HT-29 (cell line): ENCODE measurements around the gene DNAJC18. TPM values are rescaled to one million over a fixed set of nuclear protein-coding genes. Genes with fewer than 3 reads are reported as not detected.
"Not testable (repeated sequence)": the region's sequence is repeated elsewhere in the genome, so short reads cannot be mapped to it uniquely, and the experiment has no call there.

Experiments
- DNase-seq: peaks from one replicate; pipeline ENCODE4 v3.0.0-alpha.2; 2015; ENCODE audit warnings: low spot score
- total RNA-seq: library from RNA; depleted of rRNA; stranded (reverse); fragments of >200 nt; shearing (Covaris generic); gene quantifications from 2 replicates; pipeline ENCODE4 v1.2.3, GENCODE V29; 2014; rRNA removed

DNAJC18 gene
- 0.44 and 0.81 TPM in 2 replicates for total RNA-seq

DNA sequence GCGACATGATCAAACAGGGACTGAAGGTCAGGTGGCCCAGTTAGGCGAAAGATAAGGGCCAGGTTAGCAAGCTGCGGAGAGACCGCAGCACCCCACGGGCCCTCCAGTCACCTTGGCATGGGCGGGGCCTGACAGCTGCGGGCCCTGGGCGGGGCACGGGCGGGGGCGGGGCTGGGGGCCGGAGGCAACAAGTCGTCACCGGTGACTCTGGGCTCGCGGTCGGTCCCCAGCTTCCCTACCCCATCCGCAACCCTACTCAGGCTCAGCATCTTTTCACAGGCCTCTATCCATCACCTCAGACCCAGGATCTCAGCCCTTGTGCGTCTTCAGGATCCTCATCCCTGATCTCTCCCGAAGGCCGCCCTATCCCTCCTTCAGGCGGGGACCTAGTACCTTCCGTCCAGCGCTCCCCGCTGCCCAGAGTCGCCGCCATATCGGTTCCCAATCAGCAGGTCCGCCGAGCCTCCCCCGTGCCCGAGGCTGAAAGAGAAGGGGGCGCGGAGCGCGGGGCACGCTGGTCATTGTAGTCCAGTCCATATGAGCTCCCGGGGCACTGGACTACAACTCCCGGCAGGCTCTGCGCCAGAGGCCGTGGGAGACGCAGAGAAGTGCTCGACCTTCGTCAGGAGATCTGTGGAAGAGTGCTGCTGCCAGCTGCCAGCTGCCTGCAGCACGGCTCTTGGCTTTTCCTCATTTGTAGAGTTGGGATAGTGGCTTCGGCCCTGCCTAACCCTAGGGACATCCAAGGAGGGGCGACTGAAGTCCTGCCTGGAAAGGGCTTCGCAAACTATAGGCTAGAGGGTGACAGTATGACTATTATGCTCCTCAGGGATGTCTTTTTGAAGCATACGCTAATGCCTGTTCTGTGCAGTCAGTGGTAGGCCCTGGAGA lies at the start of gene DNAJC18:
Gene DNAJC18 (minus strand): TSS at position 513 of the 891 bp plus-strand sequence. CDS start 80 bp downstream, at position 433.
- peak; percentile 87 for DNase-seq

GRCh38 chr5:139488260-139488659 lies 48.9 kb upstream of the DNAJC18 start:
- DNase-seq = no peak

DNA sequence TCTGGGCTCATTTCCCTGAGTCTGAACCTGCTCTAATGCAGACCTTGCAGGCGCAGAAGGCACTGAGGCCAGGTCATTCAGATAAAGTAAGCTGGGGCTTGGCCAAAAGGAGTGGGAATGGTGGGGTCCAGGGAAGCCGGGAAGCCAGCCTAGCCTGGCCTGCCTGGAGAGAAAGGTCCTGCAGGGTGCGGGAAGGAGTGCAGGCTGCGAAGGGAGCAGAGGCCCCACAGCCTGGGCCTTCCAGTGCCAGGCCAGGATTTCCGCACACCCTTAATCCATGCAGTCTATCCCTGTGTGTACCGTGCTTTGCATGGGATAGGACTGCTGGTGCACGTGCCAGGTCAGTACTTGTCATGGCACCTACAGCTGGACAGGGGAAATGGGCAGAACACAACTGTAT lies 46.9 kb upstream of the DNAJC18 start:
- DNase-seq = no peak

DNA sequence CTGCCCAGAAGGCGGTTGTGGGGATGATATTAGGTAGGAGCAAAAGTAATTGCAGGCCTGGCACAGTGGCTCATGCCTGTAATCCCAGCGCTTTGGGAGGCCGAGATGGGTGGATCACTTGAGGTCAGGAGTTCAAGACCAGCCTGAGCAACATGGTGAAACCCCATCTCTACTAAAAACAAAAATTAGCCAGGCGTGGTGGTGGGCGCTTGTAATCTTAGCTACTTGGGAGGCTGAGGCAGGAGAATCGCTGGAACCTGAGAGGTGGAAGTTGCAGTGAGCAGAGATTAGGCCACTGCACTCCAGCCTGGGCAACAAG lies 43.5 kb upstream of the DNAJC18 start:
- DNase-seq = not testable (repeated sequence)

GRCh38 chr5:139482050-139482889 lies 42.9 kb upstream of the DNAJC18 start, which contains the start of gene STING1:
Gene STING1 (minus strand): TSS chr5:139482758. CDS start chr5:139481704, 1,054 bp downstream.
- DNase-seq = peak; percentile 99

GRCh38 chr5:139481580-139482049 lies 42.3 kb upstream of the DNAJC18 start:
- DNase-seq = no peak

DNA sequence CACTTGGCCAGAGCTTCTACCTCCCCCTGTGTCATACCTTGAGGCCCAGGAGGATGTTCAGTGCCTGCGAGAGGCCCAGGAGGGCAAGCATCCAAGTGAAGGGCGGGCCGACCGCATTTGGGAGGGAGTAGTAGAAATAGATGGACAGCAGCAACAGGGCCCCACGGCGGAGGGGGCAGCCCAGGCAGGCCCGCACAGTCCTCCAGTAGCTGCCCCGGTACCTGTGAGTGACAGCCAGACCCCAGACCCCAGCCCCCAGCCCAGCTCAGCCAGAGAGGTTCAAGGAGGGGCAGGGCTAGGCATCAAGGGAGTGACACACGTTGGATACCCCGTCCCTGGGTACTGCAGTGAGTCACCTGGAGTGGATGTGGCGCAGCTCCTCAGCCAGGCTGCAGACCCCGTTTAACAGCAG lies 41.8 kb upstream of the DNAJC18 start:
- peak; percentile 43 for DNase-seq

DNA sequence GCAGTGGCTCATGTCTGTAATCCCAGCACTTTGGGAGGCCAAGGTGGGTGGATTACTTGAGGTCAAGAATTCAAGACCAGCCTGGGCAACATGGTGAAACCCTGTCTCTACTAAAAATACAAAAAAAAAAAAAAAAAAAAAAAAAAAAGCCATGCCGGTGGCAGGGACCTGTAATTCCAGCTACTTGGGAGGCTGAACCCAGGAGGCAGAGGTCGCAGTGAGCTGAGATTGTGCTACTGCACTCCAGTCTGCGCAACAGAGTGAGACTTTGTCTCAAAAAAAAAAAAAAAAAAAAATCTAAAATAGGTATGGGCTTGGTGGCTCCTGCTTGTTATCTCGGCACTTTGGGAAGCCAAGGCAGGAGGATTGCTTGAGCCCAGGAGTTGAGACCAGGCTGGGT lies 40.4 kb upstream of the DNAJC18 start:
- DNase-seq = not testable (repeated sequence)

DNA sequence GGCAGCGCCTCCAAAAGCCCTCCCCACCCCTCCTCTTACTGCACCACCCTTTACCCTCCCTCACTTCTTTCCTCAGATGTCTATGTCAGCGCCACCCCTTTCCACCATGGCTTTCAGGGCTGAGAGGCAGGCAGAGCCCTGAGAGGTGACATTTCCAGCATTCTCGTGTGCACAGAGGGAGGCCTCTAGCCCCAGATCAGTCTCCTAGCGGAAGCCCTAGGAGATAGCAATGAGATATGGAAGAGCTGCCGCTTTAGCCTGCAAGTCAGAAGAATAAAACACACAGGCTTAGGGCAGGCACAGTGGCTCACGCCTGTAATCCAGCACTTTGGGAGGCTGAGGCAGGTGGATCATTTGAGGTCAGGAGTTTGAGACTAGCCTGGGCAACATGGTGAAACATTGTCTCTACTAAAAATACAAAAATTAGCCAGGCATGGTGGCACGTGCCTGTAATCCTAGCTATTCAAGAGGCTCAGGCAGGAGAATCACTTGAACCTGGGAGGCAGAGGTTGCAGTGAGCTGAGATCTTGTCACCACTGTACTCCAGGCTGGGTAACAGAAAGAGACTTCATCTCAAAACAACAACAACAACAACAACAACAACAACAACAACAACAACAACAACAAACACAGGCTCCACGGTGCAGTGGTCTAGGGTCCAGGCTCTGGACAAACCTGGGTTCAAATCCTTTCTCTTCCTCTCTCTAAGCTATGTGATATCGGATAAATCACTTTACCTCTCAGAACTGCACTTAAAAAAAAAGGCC lies 39.5 kb upstream of the DNAJC18 start:
- peak; percentile 30 for DNase-seq

DNA sequence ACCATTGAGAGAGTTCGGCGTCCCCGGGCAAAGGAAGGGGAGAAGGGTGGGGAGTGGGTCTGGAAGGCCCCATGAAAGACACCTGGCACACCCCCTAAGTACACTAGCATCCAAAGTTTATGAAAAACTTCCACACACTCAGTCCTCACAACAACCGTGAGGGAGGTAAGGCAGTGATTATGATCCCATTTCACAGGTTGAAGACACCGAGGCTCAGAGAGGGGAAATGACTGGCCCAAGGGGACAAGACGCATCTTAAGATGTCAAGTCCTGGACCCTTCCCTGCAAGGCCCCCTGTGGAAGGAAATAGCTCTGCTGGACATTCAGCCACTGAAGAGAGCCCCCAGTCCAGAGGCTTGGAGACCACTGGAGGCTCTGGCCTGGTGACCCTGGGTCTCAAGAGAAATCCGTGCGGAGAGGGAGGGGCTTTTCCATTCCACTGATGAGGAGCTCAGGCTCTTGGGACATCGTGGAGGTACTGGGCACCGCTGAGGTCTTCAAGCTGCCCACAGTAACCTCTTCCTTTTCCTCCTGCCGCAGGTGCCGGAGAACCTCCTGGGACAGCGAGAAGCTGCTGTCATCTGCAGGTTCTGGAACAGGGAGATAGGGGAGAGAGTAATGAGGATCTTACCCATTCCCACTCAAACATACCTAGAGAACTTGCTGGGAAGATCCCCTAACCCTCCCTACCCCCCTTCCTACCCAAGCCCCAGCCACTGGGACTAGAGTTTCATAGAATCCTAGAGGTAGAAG lies 36.7 kb upstream of the DNAJC18 start:
- no peak for DNase-seq

DNA sequence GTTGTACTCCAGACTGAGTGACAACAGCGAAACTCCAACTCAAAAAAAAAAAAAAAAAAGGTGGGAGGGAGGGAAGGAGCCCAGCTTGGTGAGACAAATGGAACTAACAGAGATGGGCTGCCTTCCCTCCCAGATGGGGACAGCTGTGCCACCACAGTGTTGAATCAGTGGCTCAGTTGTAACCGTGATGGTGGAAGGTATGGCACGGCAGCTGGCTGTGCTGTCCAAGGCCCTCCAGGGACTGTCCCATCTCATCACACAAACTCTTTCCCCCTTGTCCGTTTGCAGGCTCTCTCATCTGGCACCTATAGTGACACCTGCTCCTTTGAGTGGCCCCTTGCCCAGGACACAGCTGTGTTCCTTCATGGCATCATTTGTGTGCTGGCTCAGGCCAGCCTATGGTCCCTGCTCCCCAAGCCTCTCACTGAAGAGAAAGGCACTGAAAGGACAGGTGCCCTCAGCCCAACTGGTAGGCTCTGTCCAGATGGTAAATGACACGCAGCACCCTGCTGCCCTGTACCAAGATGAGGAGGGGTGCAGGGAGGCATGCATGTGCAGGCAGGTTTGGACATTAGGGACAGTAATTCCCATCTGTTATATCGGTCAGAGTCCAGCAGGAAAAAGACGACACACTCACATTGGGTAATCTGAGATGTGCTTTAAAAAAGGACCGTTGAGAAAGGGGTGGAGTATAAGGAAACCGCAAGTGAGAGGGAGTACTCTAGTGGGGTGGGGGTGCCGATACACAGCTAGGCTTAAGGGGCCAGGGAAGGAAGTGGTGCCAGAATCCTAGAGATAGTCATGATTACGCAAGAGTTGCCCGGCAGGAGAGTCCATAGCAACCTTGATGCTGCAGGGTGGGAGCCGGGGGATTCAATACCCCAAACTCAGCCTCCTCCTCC lies 35.8 kb upstream of the DNAJC18 start:
- DNase-seq = no peak

DNA sequence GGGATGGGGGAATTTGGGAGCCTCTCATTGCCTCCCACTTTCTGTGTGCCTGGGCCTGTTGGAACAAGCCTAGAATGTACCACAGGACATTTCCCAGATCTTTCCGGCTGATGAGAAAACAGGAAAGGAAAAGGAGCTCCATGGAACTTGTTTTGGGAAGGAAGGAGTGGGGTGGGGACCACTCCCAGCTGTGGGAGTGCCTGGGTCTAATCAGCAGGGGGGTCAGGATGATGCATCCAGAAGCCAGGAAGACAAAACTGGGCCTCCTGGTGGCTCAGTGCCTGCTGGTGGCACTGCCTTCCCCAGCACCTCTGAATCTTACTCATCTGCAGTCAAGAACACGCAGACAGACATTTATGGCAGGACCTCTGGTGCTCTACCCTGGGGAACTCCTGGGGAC lies 34.2 kb upstream of the DNAJC18 start:
- no peak for DNase-seq

GRCh38 chr5:139473105-139473504 lies 33.8 kb upstream of the DNAJC18 start:
- DNase-seq = no peak

DNA sequence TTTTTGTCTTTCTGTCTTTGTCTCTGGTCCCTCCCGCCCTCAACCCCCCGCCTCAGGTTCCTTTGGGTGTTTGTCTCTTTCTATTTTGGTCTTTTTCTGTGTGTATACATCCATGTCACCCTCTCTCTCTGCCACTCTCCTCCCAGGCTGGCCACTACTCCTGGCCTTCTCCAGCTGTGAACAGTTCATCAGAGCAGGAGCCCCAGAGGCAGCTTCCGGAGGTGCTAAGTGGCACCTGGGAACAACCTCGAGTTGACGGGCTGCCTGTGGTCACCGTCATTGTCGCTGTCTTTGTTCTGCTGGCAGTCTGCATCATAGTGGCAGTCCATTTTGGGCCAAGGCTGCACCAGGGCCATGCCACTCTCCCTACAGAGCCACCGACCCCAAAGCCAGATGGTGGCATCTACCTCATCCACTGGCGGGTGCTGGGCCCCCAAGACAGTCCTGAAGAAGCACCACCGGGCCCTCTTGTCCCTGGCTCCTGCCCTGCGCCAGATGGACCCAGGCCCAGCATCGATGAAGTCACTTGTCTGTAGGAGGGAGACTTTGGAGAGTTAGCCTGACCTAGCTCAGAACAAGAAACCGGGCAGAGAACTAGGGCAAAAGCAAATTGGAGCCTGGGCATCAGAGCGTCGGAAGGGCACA lies 33.2 kb upstream of the DNAJC18 start:
- DNase-seq = no peak

GRCh38 chr5:139470821-139471300 lies 31.5 kb upstream of the DNAJC18 start, which contains the start of gene SMIM33:
Gene SMIM33 (plus strand): TSS chr5:139471004. CDS start chr5:139471122, 118 bp downstream.
- no peak for DNase-seq

- DNase-seq = no peak
These were observed 29.2 kb upstream of the DNAJC18 start for GRCh38 chr5:139468421-139468931.

DNA sequence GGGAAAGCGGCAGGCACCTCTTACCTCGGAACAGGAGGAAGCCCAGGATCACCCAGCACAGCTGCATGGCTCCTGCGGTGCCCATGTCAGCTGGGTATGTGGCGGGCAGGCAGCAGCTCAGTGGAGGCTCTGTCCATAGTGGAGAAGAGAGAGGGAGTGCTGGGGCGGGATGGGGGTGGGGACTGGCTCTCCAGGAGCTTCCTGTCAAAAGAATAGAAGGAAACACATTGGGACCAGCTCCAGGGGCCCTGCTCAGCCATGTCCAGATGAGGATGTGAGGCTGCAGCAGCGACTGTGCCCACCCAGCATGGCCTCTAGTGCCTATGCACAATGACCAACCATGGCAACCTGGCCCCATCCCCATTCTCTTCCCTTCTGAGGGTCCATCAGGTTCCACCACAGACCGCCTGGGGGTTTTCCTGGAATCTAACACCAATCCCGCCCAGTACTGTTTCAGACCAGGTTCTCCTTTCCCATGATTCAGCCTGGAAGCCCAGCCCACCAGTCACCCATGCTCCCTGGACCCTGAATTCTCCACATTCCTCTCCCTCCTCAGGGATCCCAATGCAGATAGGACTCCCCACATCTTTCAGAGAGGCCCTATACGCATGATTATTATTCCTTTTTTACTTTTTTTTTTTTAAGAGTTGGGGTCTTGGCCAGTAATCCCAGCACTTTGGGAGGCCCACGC lies 23.4 kb upstream of the DNAJC18 start, which contains the start of gene ECSCR:
Gene ECSCR (minus strand): TSS at position 158 of the 691 bp plus-strand sequence. CDS start 73 bp downstream, at position 85.
- DNase-seq = no peak

DNA sequence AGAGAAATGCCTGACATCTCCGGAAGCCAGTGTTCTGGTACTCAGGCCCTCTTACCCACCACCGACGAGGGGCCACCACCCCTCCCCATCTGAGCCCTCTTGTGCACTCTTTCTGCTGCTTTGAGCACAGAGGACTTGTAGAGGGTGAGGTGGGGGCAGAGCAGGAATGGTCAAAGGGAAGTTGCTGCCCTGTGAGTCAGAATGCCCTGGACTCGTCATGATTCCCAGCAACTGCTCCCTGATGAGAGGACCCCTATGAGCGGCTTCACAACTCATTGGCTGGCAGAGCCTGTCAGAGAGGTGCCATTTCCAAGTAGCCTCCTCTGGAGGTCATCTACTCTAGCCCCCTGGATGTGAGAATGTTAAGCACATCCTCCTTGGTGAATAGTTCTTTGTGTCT lies 22.4 kb upstream of the DNAJC18 start:
- DNase-seq = no peak
